ENCODE data around the gene NELL1. TPM values are rescaled to one million over a fixed set of nuclear protein-coding genes. Genes with fewer than 3 reads are reported as not detected.

The NELL1 gene
- total RNA-seq, 1 experiment from 2014 or later, result 0.22 TPM

- no peak for TF ChIP-seq CTCF (conservative IDR thresholded peaks at IDR 0.05)
- H2BK120ac ChIP-seq (ENCODE audit: low read depth, low read length, poor library complexity, severe bottlenecking), result no peak overlapping the region
- H3K4me1 ChIP-seq (ENCODE audit: insufficient read depth, low read length), result 0 out of 2 replicates have a peak, but pooled peaks cover 3% of the 10 kb centered on the region
These were observed 590.7 kb downstream of the NELL1 start for GRCh38 chr11:21260101-21260500.

More at GRCh38 chr11:21260101-21260500, 590.7 kb downstream of the NELL1 start:
- no peak for DNase-seq
- Mint-ChIP-seq H3K4me3 (no peak overlapping the region), H3K9me3 (no peaks in the 10 kb centered on the region), H3K27ac (no peak overlapping the region), H3K27me3 (ENCODE audit: low read depth) (no peaks in the 10 kb centered on the region), H3K4me1 (peaks cover 0 to 3% of the 10 kb centered on the region in 2 experiments; a peak in 2 of 4 replicates), H3K36me3 (ENCODE audit: insufficient read depth in 1 of 3, low read depth in 3 of 3) (no peaks in the 10 kb centered on the region)
- Histone ChIP-seq H2BK5ac (ENCODE audit: insufficient read length, low read length) (no peak overlapping the region), H3K56ac (ENCODE audit: insufficient read length, low read depth, low read length) (no peak overlapping the region), H3K4ac (ENCODE audit: low read depth, low read length) (no peak overlapping the region), H3K27ac (ENCODE audit: insufficient read length, low read depth, low read length) (no peak overlapping the region), H3K9me3 (ENCODE audit: control insufficient read depth, low read depth, low read length) (no peaks in the 10 kb centered on the region), H3K14ac (ENCODE audit: insufficient read depth, low read length) (no peak overlapping the region), H2BK12ac (ENCODE audit: insufficient read length, low read depth, low read length) (no peak overlapping the region), H3K23me2 (ENCODE audit: insufficient read length, low read depth, low read length, poor library complexity, severe bottlenecking) (no peaks in the 10 kb centered on the region), H3K79me2 (ENCODE audit: insufficient read depth, low read length) (no peaks in the 10 kb centered on the region), H4K5ac (ENCODE audit: insufficient read length, low read depth, low read length) (no peak overlapping the region), H3K18ac (ENCODE audit: insufficient read length, low read depth, low read length) (no peak overlapping the region), H3K79me1 (ENCODE audit: insufficient read depth, low read depth, low read length, poor library complexity, severe bottlenecking) (no peaks in the 10 kb centered on the region), H3K4me2 (ENCODE audit: insufficient read depth, insufficient read length, low read length) (no peak overlapping the region), H4K91ac (ENCODE audit: insufficient read length, low read depth, low read length) (no peak overlapping the region), H4K20me1 (ENCODE audit: control insufficient read depth, insufficient read depth, insufficient read length) (no peaks in the 10 kb centered on the region), H2AFZ (ENCODE audit: low read length) (no peak overlapping the region), H3K27me3 (ENCODE audit: insufficient read depth, low read length) (no peaks in the 10 kb centered on the region; the same call in 1 of the 2 replicates), H3T11ph (ENCODE audit: low read length) (no peak overlapping the region), H3K23ac (ENCODE audit: insufficient read length, low read depth, low read length) (no peak overlapping the region), H2AK5ac (ENCODE audit: insufficient read length, low read length) (no peak overlapping the region), H2BK15ac (ENCODE audit: low read depth, low read length) (no peak overlapping the region), H3K9ac (ENCODE audit: extremely low read depth, insufficient read length, low read length) (no peak overlapping the region), H2BK20ac (ENCODE audit: low read depth, low read length, poor library complexity, severe bottlenecking) (no peak overlapping the region), H4K8ac (replicated peaks; ENCODE audit: insufficient read length, low read depth, low read length) (no peak overlapping the region)

All from H9 (cell line).